ENCODE results near the gene PLCL2.

DNA sequence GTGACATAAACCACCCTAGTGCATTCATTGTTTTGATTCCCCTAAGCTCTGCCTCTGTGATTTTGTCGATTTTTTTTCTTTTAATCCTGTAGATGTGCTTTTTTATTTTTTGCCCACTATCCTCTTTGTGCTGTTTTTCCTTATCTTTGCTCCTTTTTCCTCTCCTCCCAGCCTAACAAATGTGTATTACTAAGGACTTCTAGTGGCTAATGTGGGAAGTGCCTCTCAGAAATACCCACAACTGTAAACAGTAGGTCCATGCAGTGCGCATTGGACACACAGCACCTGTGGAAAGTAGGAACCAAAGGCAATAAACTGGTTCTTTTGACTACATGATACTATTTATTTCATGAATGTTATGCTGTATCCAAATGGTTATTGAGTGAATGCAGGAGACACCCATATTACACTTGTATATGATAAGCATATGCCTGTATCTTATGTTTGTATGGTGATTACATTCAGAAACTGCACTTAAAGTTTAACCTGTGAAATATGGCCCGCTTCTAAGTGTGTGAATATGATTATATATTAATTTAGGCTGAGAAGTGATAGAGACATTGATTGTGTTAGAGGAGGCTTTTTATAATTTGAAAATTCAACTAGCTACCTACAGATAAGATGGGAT lies 147.8 kb downstream of the PLCL2 start:
- TF ChIP-seq, protein P1, sequence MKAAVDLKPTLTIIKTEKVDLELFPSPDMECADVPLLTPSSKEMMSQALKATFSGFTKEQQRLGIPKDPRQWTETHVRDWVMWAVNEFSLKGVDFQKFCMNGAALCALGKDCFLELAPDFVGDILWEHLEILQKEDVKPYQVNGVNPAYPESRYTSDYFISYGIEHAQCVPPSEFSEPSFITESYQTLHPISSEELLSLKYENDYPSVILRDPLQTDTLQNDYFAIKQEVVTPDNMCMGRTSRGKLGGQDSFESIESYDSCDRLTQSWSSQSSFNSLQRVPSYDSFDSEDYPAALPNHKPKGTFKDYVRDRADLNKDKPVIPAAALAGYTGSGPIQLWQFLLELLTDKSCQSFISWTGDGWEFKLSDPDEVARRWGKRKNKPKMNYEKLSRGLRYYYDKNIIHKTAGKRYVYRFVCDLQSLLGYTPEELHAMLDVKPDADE (IDR thresholded peaks at IDR 0.05), result no peak
- TF ChIP-seq, protein P2, sequence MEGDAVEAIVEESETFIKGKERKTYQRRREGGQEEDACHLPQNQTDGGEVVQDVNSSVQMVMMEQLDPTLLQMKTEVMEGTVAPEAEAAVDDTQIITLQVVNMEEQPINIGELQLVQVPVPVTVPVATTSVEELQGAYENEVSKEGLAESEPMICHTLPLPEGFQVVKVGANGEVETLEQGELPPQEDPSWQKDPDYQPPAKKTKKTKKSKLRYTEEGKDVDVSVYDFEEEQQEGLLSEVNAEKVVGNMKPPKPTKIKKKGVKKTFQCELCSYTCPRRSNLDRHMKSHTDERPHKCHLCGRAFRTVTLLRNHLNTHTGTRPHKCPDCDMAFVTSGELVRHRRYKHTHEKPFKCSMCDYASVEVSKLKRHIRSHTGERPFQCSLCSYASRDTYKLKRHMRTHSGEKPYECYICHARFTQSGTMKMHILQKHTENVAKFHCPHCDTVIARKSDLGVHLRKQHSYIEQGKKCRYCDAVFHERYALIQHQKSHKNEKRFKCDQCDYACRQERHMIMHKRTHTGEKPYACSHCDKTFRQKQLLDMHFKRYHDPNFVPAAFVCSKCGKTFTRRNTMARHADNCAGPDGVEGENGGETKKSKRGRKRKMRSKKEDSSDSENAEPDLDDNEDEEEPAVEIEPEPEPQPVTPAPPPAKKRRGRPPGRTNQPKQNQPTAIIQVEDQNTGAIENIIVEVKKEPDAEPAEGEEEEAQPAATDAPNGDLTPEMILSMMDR (conservative IDR thresholded peaks at IDR 0.05; ENCODE audit: low read depth in 2 of 2), result peak; percentile 79 to 82

Measured in GM23338 (cell line).